ENCODE results near the gene UTP25. TPM values are rescaled to one million over a fixed set of nuclear protein-coding genes. Genes with fewer than 3 reads are reported as not detected.

Gene UTP25
- total RNA-seq, 1 donor from 2014 or later = 4.6 TPM

GRCh38 chr1:209784265-209785169, 43.3 kb upstream of the UTP25 start, which contains the start of gene C1orf74:
Gene C1orf74 (minus strand): TSS chr1:209784559. CDS start chr1:209783634, 925 bp downstream.
- Mint-ChIP-seq H3K27me3 (ENCODE audit: unreplicated experiment) (peaks cover 11% of the 10 kb centered on the region), H3K9me3 (ENCODE audit: unreplicated experiment) (peaks cover 8% of the 10 kb centered on the region), H3K4me1 (ENCODE audit: low read depth, unreplicated experiment) (peaks cover 11% of the 10 kb centered on the region), H3K4me3 (ENCODE audit: unreplicated experiment) (peak within 1 kb of the TSS; percentile 96), H3K27ac (ENCODE audit: unreplicated experiment) (peak within 1 kb of the TSS; percentile 86), H3K36me3 (ENCODE audit: unreplicated experiment) (no peaks in the 10 kb centered on the region)
- peak; percentile 100 for DNase-seq
- TF ChIP-seq, protein P1, sequence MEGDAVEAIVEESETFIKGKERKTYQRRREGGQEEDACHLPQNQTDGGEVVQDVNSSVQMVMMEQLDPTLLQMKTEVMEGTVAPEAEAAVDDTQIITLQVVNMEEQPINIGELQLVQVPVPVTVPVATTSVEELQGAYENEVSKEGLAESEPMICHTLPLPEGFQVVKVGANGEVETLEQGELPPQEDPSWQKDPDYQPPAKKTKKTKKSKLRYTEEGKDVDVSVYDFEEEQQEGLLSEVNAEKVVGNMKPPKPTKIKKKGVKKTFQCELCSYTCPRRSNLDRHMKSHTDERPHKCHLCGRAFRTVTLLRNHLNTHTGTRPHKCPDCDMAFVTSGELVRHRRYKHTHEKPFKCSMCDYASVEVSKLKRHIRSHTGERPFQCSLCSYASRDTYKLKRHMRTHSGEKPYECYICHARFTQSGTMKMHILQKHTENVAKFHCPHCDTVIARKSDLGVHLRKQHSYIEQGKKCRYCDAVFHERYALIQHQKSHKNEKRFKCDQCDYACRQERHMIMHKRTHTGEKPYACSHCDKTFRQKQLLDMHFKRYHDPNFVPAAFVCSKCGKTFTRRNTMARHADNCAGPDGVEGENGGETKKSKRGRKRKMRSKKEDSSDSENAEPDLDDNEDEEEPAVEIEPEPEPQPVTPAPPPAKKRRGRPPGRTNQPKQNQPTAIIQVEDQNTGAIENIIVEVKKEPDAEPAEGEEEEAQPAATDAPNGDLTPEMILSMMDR (IDR thresholded peaks at IDR 0.05; ENCODE audit: partially characterized antibody, unreplicated experiment) = no peak

GRCh38 chr1:209785592-209785991, 42.2 kb upstream of the UTP25 start:
- no peak for DNase-seq
- TF ChIP-seq, protein P1 (IDR thresholded peaks at IDR 0.05; ENCODE audit: partially characterized antibody, unreplicated experiment) = no peak
- peaks cover 8% of the 10 kb centered on the region for H3K9me3 Mint-ChIP-seq (ENCODE audit: unreplicated experiment)
- peaks cover 11% of the 10 kb centered on the region for H3K4me1 Mint-ChIP-seq (ENCODE audit: low read depth, unreplicated experiment)
- peak overlapping the region; percentile 86 for H3K27ac Mint-ChIP-seq (ENCODE audit: unreplicated experiment)
- H3K36me3 Mint-ChIP-seq (ENCODE audit: unreplicated experiment) = no peaks in the 10 kb centered on the region
- peak overlapping the region; percentile 32 for H3K4me3 Mint-ChIP-seq (ENCODE audit: unreplicated experiment)
- H3K27me3 Mint-ChIP-seq (ENCODE audit: unreplicated experiment) = peaks cover 11% of the 10 kb centered on the region

DNA sequence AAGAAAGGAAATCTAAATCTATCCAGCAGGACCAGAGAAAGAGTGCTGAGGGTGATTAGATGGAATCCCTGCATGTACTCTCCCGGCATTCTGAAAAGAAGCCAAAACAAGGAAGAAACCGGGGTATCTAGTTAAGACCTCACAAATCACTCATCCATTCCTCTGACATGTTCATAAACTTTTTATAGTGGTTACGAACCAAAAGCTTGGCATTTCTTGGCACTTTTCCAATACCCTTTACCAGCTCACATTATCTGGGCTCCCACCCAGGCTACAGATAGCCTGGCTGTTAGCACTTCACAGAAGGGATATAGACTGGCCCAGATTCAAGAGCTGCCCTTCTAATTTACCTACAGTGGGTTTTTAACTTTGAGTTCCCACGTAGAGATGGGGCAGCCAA, 41.6 kb upstream of the UTP25 start:
- Mint-ChIP-seq H3K4me1 (ENCODE audit: low read depth, unreplicated experiment) (peaks cover 11% of the 10 kb centered on the region), H3K27me3 (ENCODE audit: unreplicated experiment) (peaks cover 11% of the 10 kb centered on the region), H3K27ac (ENCODE audit: unreplicated experiment) (no peak overlapping the region), H3K36me3 (ENCODE audit: unreplicated experiment) (no peaks in the 10 kb centered on the region), H3K4me3 (ENCODE audit: unreplicated experiment) (no peak overlapping the region), H3K9me3 (ENCODE audit: unreplicated experiment) (peaks cover 8% of the 10 kb centered on the region)
- TF ChIP-seq, protein P1 (IDR thresholded peaks at IDR 0.05; ENCODE audit: partially characterized antibody, unreplicated experiment) = no peak
- DNase-seq = no peak

GRCh38 chr1:209787551-209787950, 40.2 kb upstream of the UTP25 start:
- H3K4me3 Mint-ChIP-seq (ENCODE audit: unreplicated experiment) = no peak overlapping the region
- H3K27me3 Mint-ChIP-seq (ENCODE audit: unreplicated experiment) = peaks cover 11% of the 10 kb centered on the region
- TF ChIP-seq, protein P1 (IDR thresholded peaks at IDR 0.05; ENCODE audit: partially characterized antibody, unreplicated experiment) = no peak
- H3K4me1 Mint-ChIP-seq (ENCODE audit: low read depth, unreplicated experiment) = peaks cover 11% of the 10 kb centered on the region
- H3K9me3 Mint-ChIP-seq (ENCODE audit: unreplicated experiment) = peaks cover 8% of the 10 kb centered on the region
- no peak overlapping the region for H3K27ac Mint-ChIP-seq (ENCODE audit: unreplicated experiment)
- H3K36me3 Mint-ChIP-seq (ENCODE audit: unreplicated experiment) = no peaks in the 10 kb centered on the region
- no peak for DNase-seq

GRCh38 chr1:209789245-209789644, 38.5 kb upstream of the UTP25 start:
- peaks cover 6% of the 10 kb centered on the region for H3K9me3 Mint-ChIP-seq (ENCODE audit: unreplicated experiment)
- TF ChIP-seq, protein P1 (IDR thresholded peaks at IDR 0.05; ENCODE audit: partially characterized antibody, unreplicated experiment) = no peak
- peaks cover 5% of the 10 kb centered on the region for H3K27me3 Mint-ChIP-seq (ENCODE audit: unreplicated experiment)
- peaks cover 1% of the 10 kb centered on the region for H3K4me1 Mint-ChIP-seq (ENCODE audit: low read depth, unreplicated experiment)
- DNase-seq = no peak
- H3K4me3 Mint-ChIP-seq (ENCODE audit: unreplicated experiment) = no peak overlapping the region
- no peak overlapping the region for H3K27ac Mint-ChIP-seq (ENCODE audit: unreplicated experiment)
- H3K36me3 Mint-ChIP-seq (ENCODE audit: unreplicated experiment) = no peaks in the 10 kb centered on the region
